GM19397 (cell line): ENCODE measurements around the gene SSBP2.
A peak's percentile ranks its signal among the peaks of the same experiment; 100 is the strongest.

Experiments
- ATAC-seq: cut with Tn5 transposase; IDR thresholded peaks from one replicate; pipeline ENCODE4 v1.9.1; 2021; ENCODE audit warnings: mild to moderate bottlenecking, moderate library complexity; ENCODE audit not compliant: unreplicated experiment

Gene SSBP2

DNA sequence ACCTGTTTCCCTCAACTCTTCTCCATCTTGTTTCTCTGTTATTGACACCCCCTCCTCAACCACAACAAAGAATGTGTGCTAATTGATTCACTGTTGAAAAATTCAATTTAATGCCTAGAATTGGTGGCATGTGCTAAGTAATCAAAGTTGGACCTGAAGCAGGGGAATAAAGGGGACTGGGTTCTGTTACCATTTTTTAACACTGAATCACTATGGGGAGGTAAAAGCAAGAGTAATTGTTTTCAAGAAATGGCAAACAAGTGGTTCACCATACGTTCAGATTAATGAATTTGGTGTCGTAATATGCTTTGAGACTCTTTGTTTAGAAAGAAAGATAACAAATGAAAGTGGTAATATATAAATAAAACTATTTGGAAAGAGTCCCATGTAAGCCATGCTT, 17.0 kb upstream of the SSBP2 start:
- ATAC-seq = no peak

DNA sequence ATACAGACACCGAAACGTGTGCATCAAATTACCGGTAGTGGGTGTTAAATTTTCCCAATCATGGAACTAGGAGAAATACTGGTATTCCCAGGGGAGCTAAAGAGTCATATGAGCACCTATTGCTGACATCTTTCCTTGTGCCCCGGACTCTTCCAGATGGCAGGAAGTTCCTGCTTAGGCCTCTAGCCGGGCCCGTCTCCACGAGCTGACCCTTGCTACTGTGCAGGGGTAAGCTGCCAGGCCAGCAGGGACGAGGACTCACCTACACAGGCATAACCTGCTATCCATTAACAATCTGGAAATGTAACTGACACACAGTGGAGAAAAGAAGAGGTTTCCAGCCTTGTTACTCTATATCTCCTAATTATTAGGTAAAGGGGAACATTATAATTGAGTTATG, 16.2 kb upstream of the SSBP2 start:
- no peak for ATAC-seq

- ATAC-seq = no peak
Measured at GRCh38 chr5:81766611-81767010, 15.7 kb upstream of the SSBP2 start.

DNA sequence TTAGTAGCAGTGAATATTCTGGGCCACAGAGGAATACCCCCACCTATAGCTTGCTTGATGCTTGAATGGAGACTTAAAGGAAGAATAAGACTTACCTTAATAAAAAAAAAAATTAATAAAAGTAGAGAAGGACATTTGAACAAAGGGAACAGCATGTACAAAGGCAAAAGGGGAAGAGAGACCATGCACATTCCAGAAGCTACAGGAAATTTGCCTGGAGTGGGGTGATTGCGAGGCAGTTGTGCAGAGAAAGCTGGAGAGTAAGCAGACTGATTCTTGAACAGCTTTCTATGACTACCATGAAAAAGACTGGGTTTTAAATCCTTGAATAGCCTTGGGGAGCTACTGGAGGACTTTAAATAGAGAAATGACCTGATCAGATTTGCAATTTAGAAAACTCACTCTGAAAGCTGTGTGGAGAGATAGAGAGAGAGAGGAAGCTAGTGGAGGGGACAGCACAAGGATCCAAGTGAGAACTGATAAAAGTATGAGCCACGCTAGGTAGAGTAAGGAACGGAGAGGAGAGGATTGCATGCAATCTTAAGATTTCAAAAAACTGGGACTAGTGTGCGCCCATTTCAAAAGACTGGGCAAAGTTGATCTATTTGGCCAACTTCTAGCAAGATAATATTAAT, 12.5 kb upstream of the SSBP2 start:
- no peak for ATAC-seq

- no peak for ATAC-seq
Measured at GRCh38 chr5:81762853-81763252, 12.0 kb upstream of the SSBP2 start.

GRCh38 chr5:81762401-81762800, 11.5 kb upstream of the SSBP2 start:
- no peak for ATAC-seq

DNA sequence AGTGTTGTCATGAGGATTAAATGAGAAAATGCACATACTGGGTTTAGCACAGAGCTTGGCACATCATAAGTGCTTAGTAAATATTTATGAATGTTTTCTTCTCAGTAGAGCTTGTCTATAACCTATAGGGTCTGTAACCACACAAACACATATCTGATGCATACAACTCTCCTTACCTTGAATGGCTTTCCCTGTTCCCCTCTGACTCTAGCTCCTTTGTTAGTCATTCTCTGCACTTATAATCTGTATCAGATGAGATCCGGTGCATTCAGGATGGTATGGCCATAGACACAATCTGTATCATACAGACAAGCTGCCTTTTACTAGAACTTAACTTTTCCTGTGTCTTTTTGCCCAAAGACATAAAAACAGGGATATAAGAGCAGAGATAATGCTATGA, 11.1 kb upstream of the SSBP2 start:
- ATAC-seq = no peak

GRCh38 chr5:81761270-81761669, 10.4 kb upstream of the SSBP2 start:
- ATAC-seq = no peak

DNA sequence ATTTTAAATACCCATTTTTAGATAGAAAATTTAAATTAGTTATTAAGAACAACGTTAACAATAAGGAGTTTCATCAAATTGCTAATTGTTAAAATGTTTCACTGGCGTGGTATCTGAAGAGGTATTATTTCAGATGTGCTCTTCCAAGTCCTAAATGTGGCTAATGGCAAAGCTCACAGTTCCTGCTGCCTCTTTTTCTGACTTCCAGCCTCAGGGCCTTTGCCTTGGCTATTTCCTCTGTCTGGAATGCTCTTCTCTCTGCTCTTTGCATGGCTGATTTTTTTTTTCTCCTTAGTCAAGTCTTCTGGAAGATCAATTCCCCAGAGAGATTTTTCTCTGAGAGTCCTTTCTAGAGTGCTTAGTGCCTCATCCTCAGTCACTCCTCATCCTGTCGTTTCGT, 9.6 kb upstream of the SSBP2 start:
- ATAC-seq = no peak

DNA sequence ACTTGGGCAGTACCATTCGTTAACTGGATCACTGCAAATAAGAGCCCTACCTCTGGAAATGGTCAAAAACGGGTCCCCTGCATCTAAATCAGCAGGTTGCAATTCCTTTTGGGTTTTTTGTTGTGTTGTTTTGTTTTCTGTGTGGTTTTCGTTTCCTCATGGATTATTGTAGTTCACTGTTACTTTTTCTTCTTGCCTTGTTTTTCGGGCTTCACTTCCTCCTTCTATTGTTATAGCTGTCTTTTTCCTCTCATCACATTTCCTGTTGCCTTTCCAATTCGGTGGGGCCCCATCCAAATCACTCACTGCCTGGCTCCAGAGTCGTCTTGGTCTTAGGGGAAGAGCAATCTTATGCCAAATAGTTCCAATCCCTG, 8.7 kb upstream of the SSBP2 start:
- no peak for ATAC-seq

DNA sequence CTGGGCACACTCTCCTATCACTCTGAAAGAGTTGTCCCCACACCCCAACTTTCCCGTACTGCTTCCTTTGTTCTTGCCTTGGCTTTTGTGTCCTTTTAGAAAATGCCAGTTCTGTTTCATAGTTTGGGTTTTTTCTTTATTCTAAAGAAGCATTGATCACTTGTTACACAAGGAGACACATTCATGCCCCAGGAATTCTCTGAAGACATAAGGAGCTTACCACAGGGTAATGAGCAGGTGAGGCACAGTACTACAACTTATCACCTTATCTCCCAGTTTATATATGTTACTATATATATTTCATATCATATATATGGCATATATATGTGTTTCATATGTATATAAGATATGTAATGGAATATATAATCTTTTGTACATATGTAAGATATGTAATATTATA, 6.5 kb upstream of the SSBP2 start:
- ATAC-seq = no peak

- no peak for ATAC-seq
Measured at GRCh38 chr5:81756016-81756415, 5.1 kb upstream of the SSBP2 start.

DNA sequence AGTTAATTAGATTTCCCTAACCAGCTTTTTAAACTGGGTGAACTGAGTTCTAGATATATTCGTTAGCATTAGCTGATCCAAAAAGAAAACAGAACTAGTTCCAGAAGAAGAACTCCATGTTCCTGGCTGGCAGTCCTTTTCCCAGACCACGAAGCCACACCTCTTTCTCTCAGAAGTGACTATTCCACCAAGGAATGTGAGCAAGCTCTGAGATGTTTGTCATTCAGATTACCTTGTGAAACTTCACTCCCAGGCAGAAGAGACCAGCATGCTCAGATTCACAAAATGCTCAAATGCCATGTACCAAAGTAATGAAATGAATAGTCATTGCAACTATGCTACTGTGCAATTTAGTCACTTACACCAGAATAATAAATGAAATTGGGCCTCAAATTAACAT, 4.4 kb upstream of the SSBP2 start:
- no peak for ATAC-seq

- ATAC-seq = no peak
Measured at GRCh38 chr5:81754621-81755020, 3.7 kb upstream of the SSBP2 start.

DNA sequence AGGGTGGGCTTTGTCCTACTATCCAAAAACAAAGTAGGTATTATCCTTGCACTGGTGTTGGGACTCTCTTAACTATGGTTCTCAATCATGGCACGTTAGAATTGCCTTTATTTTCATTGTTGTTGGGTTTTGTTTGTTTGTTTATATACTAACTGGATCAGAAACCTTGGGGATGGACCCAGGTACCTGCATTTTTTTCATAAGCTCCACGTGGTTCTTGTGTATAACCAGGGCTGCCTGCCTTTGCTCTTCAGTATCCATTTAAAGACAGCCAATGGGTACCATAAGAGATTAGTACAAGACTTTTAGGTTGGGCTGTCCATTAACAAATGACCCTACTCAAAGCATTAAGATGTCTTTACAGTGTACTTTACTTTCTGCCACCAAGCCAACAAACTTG, 2.5 kb upstream of the SSBP2 start:
- ATAC-seq = no peak

DNA sequence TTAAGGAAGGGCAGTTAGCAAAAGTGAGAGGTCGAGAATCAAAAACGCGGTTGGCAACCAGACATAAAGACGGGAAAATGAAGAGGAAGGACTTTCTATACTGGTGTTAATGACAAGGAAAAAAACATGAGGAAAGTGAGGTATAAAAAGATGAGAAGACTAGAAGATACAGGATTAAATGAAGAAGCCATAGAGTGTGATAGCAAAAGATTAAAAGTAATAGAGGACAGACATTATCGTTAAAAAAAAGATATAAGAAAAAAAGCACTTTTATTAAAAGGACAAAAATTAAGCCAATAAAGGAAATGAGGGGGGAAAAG, 1.7 kb upstream of the SSBP2 start:
- ATAC-seq = no peak

GRCh38 chr5:81751836-81752643, 1.1 kb upstream of the SSBP2 start:
- ATAC-seq = no peak

DNA sequence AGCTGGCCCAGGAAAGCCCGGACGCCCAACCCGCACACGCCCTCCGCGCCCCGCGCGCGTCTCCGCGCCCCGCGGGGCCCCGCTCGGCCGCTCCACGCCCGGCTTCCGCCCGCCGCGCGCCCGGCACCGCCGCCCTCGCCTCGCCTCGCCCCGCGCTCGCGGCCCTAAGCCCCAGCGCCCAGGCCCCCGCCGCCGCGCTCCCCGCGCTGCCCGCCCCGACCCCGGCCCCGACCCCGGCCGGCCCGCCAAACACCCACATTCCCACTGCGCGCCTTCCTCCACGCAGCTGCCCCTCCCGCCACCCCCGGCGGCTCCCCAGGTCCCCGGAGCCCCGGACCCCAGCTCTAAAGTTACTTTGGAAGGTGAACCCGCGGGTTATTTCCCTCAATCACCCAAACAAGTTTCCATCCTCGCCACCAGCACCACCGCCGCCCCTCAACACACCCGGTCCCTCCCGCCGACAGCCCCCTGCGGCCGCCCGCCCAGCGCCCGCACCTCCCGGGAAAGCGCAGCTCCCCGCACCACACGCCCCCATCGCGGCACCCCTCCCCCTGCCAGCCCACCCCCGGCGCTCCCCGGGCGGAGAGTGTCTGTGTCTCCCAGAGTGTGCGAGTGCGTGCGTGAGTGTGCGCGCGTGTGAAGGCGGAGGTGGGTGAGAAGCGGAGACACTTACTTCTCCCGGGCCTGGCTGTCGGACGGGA, 439 bp downstream of the SSBP2 start:
- peak; percentile 22 for ATAC-seq

GRCh38 chr5:81749561-81750307, 1.2 kb downstream of the SSBP2 start:
- peak; percentile 37 for ATAC-seq

DNA sequence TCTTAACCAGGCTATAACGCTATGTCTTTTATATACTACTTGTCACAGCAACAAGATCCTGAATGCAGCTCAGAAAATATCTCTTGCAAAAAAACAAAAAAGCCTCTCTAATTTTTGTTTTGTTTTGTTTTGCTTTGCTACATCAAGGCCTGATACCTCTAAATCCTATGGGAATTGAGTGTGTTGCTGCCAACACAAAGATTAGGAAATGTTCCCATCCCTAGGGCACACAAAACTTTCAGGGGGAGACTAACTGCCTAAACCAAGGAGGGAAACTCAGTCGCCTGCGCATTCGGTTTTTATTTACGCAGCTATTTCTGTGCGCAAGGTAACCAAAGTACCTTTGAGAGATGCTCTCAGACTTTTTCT, 1.7 kb downstream of the SSBP2 start:
- ATAC-seq = no peak

- no peak for ATAC-seq
Measured at GRCh38 chr5:81748556-81748955, 2.3 kb downstream of the SSBP2 start.

GRCh38 chr5:81747030-81747429, 3.9 kb downstream of the SSBP2 start:
- no peak for ATAC-seq
